Activated gamma-delta T cell (primary cell): ENCODE results near the gene ATF4.

ENCODE experiments used
- DNase-seq: peaks from one replicate; lab custom pipeline; 2025; lab: John Stamatoyannopoulos, UW

ATF4 gene

DNA sequence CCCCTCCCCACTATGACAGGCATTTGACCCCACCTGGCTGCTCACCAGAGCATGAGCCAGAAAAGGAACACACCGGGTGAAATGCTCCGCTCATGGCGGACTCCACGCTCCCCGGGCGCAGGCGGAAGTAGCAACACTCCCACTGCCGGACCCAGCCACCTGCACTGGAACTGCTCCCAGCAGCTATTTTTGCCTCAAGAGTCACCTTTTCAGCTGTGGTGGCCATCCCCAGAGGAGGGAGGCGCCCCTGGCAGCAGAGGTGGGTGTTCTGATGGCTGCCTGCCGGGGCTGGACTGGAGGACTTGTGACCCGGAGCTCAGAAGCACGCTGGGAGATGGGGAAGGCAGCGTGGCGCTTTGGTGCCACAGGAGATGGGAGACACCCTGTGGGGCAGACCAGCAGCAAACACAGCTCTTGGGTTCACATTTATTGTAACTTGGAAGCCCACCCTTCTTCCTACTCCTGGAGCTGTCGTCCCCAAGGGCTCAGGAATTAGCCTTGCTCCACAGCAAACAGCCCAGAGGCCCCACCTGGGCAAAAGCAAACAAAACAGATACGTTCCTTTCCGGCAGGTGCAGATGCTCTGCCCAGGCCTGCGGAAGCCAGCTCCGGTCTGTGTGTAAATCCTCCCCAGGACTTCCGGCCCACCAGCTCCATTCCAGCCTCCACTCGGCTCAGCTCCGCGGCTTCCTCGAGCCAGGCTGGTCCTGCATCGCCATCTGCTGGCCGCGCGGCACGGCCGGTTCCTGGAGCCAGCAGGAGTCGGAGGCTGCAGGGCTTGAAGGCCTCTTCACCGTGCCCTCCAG is 8.5 kb downstream of the ATF4 start:
- peak; percentile 79 for DNase-seq

DNA sequence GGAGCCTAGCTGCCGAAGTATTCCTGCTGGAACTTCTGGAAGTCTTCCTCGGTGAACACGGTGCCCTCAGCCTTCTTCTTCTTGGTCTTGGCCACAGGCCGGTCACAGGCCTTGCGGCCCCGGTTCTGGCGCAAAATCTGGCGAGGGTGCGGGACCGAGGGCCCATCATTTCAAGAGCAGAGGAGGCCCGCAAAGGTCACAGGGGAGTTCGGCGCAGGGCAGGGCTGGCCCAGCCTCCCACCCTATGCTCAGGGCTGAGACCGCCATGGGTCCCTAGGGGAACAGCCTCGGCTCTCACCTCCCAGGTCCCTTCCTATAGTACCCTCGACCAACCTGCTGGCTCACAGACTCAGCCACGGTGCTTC is 9.1 kb downstream of the ATF4 start:
- DNase-seq, result no peak

DNA sequence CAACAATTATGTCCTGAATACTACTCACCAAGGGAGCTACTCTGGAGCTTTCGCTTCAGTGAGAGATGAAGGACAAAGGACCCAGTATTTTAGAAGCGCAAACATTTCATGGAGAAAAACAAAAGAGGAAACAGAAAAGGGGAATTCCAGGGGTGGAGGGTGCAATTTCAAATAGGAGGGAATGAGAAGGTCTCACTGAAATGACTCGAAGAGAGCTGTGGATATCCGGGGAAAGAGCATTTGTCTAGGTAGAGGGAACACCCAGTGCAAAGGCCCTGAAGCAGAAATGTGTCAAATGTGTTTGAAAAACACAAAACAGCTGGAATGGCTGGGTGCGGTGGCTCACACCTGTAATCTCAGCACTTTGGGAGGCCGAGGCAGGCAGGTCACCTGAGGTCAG is 9.8 kb downstream of the ATF4 start:
- no peak for DNase-seq

DNA sequence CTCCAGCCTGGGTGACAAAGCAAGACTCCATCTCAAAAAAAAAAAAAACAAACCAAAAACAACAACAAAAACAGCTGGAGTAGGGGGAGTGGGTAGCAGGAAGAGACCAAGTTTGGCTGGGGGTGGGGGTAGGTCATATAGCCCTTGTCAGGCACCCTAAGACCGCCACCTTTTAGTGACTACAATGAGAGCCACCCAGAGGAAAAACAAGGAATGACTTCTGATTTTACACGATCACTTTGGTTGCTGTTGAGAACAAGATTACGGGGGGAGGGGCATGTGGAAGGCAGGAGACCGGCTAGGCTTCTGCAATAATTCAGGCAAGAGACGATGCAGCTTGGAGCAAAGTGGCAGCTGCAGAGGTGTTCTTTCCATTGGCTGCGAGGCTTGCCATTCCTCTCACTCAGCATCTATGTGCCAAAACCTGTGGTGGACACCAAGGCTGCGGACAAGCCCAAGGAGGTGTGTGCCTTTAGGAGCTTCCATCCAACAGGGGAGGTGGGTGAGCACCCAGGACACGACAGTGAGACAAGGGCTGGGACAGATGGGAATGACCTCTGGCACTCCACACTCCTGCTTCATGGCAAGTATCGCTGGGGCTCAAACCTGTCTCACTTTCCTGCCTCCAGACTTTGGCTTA is 10.4 kb downstream of the ATF4 start:
- no peak for DNase-seq

DNA sequence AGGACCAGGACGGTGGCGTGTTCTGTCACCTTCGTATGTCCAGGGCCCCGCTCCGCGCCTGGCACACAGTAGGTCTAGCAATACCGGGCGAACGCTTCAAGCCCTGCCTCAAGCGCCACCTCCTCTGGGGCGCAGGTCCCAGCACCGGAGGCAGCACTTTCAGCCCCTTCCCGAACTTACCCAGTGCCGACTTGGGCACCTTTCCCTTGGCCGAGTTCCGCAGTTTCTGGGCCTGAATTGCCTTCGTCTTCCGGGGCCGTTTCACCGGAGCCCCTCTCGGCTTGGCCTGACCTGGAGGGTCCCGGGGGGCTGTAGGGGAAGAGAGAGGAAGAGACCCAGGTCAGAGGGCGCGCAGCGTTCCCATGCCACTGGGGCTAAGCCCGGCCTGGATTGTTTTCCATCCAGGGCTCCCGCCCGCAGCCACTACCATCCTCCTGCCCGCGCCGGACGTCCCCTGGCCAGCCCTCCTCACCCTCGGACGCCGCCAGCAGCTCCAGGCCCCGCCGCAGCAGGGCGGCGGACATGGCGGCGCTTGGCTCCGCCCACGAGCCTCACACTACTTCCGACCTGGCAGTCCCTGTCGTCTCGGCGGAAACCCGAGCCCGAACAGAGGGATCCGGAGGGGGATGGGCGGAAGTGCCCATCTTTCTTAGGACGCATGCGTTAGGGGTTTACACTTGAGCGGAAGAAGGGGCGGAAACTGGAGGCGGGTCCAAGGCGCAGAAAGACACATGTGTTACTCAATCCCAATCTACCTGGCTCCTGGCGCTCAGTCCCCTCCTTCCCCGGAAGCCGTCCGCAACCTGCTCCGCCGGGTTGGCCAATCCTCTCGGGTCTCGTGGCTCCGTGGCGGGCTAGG is 12.1 kb downstream of the ATF4 start, which contains the start of gene RPS19BP1:
Gene RPS19BP1, minus strand, starts transcription at position 534 of the 859 bp plus-strand sequence. Its CDS starts 10 bp downstream, at position 524.
- peak; percentile 83 for DNase-seq

DNA sequence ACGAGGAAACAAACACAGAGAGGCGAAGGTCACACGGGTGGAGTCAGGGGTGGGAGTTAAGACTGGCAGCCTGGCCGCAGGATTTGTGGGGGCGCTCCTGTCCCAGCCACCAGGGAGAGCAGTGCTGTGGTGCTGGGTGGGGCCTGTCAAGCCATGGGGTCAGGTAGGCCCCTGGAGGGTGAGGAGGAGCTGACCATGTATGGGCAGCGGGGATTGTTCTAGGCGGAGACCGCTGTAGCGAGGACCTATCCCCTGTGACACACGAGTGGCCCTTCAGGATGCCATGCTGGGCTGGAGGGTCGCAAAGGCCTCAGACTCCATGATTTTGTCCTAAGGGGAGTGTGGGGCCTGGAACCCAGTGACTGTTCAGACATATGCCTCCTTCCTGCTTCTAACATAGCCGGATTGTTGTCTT is 13.7 kb downstream of the ATF4 start:
- no peak for DNase-seq

DNA sequence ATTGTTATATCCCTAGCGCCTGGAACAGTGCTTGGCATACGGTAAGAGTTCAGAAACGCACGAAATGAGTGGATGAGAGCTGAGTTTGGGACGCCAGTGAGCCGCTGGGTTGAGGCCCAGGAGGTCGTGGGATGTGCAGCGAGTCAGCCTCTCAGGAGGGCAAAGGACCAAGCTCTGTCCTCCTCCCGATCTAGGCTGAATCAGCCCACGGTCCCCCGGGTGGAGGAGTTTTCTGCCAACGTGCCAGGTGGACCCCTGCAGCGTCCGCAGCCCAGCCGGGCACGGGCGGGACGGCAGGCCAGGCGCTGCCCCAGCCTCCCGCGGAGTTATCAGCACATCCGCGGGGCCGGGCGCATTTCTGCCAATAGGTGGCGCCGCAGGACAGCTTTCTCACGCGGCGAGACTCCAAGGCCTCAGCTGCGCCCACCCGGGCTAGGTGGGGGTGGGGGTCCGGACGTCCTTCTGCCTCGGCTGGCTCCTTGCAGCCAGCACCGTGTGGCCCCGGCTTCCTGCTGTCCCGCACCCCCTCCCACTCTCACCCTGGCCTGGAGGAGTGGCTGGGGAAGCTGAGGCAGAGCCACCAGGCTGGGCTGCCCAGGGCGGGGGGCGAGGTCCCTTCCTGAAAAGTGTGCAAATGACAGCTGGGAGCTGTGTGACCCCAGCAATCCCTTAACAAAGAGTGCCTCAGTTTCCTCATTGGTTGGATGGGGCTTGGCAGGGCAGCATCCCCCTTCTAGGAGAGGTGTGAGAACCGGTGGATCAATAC is 14.4 kb downstream of the ATF4 start:
- peak; percentile 57 for DNase-seq

DNA sequence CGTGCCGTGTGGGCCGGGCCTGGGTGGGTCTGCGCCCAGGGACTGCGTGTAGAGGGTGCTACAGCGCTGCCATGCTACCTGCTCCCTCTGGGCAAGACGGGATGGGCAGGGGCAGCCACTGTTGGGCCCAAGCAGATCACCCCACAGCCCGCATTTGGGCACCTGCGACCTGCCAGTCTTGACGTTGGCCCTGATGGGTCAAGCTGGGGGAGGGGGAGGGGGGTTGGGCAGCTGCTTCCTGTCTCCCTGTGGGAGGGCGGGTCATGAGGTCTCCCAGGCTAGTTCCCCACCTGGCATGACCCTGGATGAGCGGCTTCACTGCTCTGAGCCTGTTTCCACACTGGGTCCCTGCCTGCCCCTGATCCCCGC is 15.0 kb downstream of the ATF4 start:
- no peak for DNase-seq

DNA sequence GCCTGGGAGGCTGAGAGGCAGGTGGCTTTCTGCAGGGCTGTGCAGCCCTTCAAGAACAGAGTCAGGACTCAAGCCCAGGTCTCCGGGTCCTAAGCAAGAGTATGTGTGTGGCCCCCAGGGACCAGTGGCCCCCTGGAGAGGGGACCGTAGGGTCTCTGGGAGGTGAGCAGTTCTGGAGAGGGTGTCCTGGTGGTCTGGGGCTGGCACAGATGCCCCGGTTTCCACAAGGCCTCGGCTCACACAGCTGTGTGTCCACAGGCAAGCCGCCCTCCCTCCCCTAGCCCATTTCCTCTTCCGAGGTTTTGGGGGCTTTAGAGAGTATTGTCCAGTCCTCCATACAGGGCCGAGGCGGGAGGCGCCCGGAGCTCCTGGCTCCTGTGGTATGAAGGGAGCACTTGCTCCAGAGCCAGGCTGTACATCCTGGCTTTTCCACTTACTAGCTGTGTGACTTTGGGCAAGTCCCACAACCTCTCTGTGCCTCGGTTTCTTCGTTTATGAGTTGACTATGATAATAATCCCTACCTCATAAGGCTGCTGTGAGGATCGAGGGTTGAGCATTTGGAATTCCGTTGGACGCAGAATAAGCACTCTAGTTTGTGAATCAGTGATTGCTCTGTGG is 15.6 kb downstream of the ATF4 start:
- DNase-seq, result no peak

DNA sequence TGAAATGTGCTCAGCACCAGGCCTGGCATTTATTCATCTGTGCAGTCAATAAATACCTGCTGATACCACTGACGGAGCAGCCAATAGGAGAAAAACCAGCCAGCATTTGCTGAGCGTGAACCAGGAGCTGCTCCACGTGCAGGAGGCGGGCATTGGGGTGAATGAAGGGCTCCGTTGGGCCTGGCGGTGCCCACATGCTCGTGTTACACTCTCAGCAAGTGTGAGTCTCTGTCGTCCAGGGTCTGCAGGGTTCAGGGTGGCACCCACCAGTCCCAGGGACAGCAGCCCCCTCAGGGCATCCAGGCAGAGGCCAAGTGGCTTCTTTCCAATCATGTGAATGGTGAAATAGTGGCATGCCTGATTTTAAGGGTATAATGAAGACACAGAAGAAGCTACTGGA is 16.3 kb downstream of the ATF4 start:
- no peak for DNase-seq

DNA sequence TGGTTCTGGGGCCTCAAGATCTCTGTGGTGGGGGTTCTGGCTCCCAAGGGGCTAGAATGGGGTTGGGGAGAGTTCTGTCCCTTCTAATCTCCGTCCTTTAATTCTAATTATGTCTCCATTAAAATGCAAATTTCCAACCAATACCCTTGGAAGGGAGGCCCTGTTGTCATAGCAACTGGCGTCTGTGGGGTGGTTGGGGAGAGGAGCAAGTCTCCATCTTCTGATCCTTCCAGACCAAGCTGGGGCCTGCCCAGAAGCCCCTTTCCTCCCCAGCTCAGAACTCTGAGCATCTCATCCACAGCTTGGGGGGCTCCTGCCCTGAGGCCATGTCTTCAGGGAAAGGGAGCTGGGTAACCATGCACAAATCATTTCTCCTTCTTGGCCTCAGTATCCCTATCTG is 17.6 kb downstream of the ATF4 start:
- DNase-seq, result no peak

DNA sequence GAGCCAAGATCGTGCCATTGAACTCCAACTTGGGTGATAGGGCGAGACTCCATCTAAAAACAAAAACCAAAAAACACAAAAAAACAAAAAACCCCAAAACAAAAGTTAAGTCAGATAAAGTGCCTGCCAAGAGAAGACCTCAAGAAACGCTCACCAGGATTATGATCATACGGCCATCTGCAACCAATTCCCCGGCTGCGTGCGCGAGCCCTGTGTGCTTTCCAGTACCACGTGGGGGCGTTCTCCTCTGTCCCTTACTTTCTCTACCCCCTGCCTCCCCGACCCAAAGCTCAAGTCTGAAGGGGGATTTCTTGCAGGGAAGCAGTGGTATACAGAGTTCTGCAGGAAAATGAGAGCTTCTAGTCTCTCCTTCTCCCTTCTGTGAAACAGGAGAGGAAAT is 22.7 kb downstream of the ATF4 start:
- DNase-seq, result no peak

DNA sequence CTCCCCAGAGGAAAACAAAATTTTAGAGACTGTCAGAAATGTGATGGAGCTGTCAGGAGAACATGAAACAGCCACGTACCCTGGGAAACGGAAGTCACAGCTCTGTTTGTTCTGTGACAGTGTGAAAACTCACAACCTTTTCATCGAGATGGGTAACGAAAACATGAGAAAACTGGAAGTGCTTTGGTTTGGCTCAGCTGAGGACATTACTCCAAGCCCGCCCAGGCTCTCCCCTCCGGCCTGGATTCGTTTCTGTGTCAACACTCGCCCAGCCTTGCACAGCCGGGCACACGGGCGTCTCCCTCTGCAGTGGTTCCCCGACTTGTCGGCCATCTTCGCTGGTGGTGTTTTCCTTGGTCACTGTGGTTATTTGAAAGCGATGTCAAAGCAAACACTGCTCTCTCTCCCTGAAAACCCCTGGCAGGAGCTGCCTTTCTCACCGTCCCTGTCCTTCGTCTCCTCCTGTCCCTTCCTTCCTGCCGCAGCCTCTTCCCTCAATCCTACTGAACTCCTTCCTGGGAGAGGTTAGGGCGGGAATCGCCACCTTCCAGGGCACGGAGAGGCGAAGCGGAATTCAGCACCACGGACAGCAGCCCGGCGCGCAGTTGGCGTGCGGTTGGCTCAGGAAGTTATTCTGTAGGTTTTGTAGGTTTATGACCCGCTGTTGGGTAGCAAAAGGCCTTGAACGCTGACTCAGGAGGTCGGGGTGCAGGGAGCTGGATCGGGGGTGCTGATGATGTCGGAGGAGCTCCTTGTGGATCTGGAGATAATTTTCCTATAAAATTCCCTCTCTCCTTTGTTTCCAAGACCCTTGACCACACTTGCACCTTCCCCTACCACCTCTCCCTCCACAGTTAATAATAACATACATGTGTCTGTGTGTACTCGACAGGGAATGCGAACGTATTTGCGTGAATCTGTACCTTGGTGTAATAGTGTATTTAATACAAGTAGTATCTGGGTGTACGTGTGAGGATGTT is 25.3 kb downstream of the ATF4 start:
- DNase-seq, result no peak

DNA sequence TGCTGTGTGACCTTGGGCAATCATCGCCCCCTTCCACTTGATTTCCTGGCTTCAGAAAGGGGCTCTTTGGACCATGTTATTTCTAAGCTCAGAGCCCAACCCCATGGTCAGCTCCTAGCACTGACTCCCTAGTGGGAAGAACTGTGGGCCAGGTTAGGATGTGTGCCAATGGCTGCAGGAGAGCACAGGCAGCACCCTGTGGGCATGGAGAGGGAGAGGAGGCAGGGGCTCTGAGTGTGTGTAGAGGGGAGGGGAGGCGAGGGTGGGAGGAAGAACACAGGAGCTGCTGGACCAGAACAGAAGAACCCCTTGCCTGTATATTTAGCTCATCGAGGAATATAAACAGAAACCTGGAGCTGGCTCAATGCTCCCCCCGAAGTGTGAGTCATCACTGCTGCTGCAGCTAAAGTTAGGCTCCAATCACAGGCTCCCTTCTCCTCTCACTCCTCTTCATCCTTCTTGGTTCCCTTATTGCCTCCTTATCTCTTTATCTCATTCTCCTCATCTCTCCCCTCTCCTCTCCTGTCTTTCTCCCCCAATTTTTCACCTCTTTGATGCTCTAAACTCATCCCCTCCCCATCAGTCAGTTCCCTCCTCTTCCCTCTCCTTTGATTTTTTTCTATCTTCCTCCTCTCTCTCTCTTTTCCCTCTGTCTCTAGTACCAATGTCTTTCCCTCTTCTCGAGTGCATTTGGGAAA is 26.7 kb downstream of the ATF4 start:
- no peak for DNase-seq

DNA sequence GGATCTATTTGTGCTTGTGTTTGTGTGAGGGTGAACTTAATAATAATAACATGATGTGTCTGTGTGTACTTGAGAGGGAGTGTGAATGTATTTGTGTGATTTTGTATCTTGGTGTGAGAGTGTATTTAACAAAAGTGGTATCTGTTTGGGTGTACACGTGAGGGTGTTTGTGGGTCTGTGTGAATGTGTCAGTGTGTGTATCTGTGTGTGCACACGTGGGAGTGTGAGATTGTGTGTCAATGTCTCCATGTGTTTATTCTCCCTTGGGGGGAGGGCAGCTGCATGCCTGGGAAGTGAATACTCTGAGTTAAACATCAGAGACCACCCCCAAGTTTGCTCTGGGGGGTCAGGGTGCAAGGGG is 27.2 kb downstream of the ATF4 start:
- no peak for DNase-seq

DNA sequence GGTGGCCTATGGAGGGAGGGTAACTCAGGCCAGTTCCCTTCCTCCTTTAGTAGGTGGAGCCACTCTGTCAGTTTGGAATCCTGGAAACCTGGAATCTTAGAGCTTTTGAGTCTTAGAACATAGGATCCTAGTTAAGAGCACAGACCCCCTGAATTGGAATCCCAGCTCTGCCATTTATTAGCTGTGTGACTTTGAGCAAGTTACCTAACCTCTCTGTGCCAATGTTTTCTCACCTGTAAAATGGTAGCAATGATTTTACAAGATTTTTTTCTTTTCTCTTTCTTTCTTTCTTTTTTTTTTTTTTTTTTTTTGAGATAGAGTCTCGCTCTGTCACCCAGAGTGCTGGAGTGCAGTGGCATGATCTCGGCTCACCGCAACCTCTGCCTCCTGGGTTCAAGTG is 33.1 kb downstream of the ATF4 start:
- DNase-seq, result no peak

DNA sequence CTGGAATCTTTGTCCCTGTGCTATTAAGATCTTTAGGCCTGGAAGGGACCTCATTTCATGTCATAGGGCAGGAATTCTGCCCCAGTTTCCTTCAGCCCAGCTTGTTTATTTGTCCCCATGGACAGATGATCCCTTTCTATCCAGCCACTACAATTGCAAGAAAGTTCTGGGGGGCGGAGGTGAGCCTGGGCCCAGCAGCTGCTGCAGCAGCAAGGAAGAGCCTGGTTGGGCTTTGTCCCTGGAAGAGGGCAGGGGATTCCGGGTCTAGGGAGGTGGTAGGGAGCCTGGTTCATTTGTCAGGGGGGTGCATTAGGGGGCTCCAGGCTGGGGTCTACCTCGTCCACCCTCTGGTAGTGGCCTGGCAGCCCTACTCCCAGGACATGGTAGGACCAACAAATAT is 33.8 kb downstream of the ATF4 start:
- DNase-seq, result no peak

DNA sequence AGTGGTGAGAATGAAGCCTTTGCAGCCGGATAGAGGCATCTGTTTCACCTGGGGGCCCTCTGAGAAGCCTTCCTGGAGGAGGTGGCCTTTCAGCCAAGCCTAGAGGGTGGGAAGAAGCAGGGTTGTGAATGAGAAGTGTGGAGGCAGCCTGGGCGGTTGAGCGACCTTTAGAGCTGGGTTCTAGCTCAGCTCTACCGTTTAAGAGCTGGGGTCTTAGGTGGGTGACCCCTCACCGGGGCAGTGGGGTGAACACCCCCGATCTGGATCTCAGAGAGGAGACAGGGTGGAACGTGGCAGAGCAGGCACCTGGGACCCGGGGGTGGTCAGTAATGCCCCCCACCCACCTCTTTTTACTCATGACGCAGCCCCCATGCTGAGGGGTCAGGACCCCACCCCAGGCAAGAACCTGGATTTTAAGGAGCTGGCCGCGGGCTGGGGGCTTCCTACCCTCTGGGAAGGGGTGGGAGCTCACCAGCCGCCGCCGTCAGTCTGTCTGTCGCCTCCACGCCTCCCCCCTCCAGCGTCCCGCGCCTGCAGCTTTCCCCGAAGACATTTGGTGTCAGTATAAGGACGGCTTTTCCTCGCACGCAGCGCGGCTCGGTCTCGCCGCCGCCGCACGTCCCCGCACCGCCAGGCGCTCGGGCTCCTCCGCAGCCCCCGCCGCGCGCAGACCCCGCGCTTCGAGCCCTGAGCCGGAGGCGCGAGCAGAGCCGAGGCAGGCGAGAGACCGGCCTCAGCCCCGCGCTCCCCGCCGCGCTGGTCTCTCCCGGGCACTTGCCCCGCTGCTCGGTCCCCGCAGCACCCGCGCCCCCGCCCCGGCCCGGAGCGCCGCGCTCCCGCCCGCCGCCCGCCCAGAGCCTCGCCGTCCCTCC is 36.8 kb downstream of the ATF4 start:
- DNase-seq, result no peak

DNA sequence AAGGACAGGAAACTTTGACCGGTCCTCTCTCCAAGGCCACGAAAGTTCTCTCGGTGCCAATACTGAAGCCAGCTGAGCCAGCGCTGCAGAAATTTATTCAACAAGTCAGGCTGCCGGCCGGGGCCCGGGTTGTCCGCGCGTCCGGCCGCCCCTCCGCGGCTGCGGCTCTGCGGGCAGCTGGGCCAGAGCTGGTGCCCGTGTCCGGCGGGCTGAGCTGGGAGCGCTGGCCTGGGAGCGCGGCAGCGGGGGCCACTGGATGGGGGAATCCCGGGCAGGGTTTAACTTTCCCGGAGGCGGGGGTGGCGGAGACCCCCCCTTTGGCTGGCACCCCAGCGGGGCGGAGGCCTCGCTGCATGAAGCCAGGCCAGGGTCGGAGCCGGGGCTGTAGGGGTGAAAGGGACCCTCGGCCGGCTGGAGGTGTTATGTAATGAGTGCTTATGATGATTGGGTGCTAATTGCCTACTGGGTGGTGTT is 37.9 kb downstream of the ATF4 start:
- DNase-seq, result no peak
